HepG2 (cell line): ENCODE results near the gene QRICH2. TPM values are rescaled to one million over a fixed set of nuclear protein-coding genes. Genes with fewer than 3 reads are reported as not detected.

Experiments
- ATAC-seq: fragments of 200-7000 bp; cut with Tn5 transposase; 3 replicates; pipeline ENCODE4 v1.9.1; 2020; ENCODE audit warnings: mild to moderate bottlenecking, moderate library complexity
- BruUV-seq: library from RNA; stranded (reverse); fragments of 400-500 nt; replicated peaks from 2 replicates; lab custom pipeline; 2021; lab: Mats Ljungman, UMichigan
- CTCF ChIA-PET: fragments of 300-600 bp; formaldehyde crosslinking; extraction: SDS; loops from one replicate; lab custom pipeline; 2021; ENCODE audit warnings: low total read pairs, inconsistent platforms, low intra/inter-chr PET ratio; lab: Yijun Ruan, JAX
- POLR2A ChIA-PET: fragments of 350-600 bp; sonication (Branson Sonifier 250); formaldehyde crosslinking; loops from one replicate; lab custom pipeline; 2020; ENCODE audit warnings: antibody characterized with exemption, inconsistent platforms; lab: Yijun Ruan, JAX
- DNase-seq: peaks from one replicate; pipeline ENCODE4 v3.0.0-alpha.2; 2015; ENCODE audit warnings: low spot score
- FAIRE-seq: peaks from 3 replicates; lab custom pipeline; 2011; peaks lifted over from hg19 to GRCh38; lab: Jason Lieb, UNC
- H2AFZ ChIP-seq: one replicate; pipeline ENCODE4 v1.6.1; 2011; ENCODE audit warnings: low read length, inconsistent platforms
- H3K27ac ChIP-seq: fragments of 300-600 bp; 3 replicates; pipeline ENCODE4 v1.8.0; 2011; ENCODE audit warnings: mixed run types, mild to moderate bottlenecking, mixed read lengths, low read length, inconsistent platforms; ENCODE audit not compliant: insufficient read depth; ENCODE audit errors: extremely low read length
- H3K27me3 ChIP-seq, 2 experiments: fragments of 200-600 bp in 1 of 2; 2 replicates in 1 of 2; 3 replicates in 1 of 2; pipeline versions ENCODE4 v1.6.0 to v1.8.0; 2011; ENCODE audit warnings: low read length in 2 of 2, mild to moderate bottlenecking in 2 of 2, moderate library complexity in 2 of 2, inconsistent platforms in 1 of 2; ENCODE audit not compliant: insufficient read depth in 2 of 2, control insufficient read depth in 1 of 2
- H3K36me3 ChIP-seq, 2 experiments: fragments of 200-600 bp in 1 of 2; replicated peaks in 1 of 2; 2 replicates in 1 of 2; 3 replicates in 1 of 2; pipeline versions ENCODE4 v1.5.1 to v1.8.0; 2011; ENCODE audit warnings: low read length in 2 of 2, inconsistent platforms in 1 of 2; ENCODE audit not compliant: insufficient read depth in 2 of 2, control insufficient read depth in 1 of 2
- H3K4me1 ChIP-seq: 2 replicates; pipeline ENCODE4 v1.5.1; 2012; ENCODE audit warnings: low read length, inconsistent platforms; ENCODE audit not compliant: insufficient read depth
- H3K4me2 ChIP-seq: 2 replicates; pipeline ENCODE4 v1.6.0; 2011; ENCODE audit warnings: low read depth, low read length, inconsistent platforms
- H3K4me3 ChIP-seq, 3 experiments: fragments of 200-600 bp in 1 of 3; sonication (generic), shearing (Covaris generic) in 1 of 3; replicated peaks in 1 of 3; 2 replicates each; pipeline ENCODE4 v1.5.1; 2011 to 2016; ENCODE audit warnings: low read length in 3 of 3, inconsistent platforms in 2 of 3, low read depth in 2 of 3, mild to moderate bottlenecking in 2 of 3, control low read depth in 1 of 3, mixed read lengths in 1 of 3; ENCODE audit not compliant: insufficient read depth in 1 of 3
- H3K79me2 ChIP-seq: one replicate; pipeline ENCODE4 v1.6.1; 2011; ENCODE audit warnings: low read length, inconsistent platforms; ENCODE audit not compliant: insufficient read depth
- H3K9ac ChIP-seq: 2 replicates; pipeline ENCODE4 v1.6.0; 2011; ENCODE audit warnings: mild to moderate bottlenecking, low read depth, low read length, inconsistent platforms; ENCODE audit not compliant: insufficient read depth
- H3K9me3 ChIP-seq: 2 replicates; pipeline ENCODE4 v1.5.1; 2012; ENCODE audit warnings: mild to moderate bottlenecking, low read length
- H4K20me1 ChIP-seq: 2 replicates; pipeline ENCODE4 v1.6.0; 2011; ENCODE audit warnings: inconsistent platforms, mild to moderate bottlenecking, low read length, moderate library complexity; ENCODE audit not compliant: insufficient read depth
- KAT7 ChIP-seq: IDR thresholded peaks from 2 replicates; pipeline ENCODE4 v1.6.1; 2018; ENCODE audit warnings: borderline replicate concordance, missing compliant biosample characterization
- NFKB2 ChIP-seq: sonication (generic); formaldehyde crosslinking; IDR thresholded peaks from 2 replicates; pipeline ENCODE4 v1.4.0; 2020; ENCODE audit warnings: missing genetic modification reagents, borderline replicate concordance
- ZKSCAN1 ChIP-seq: fragments of 150-350 bp; IDR thresholded peaks from 2 replicates; pipeline ENCODE4 v1.6.1; 2014; ENCODE audit warnings: low read length
- ZNF687 ChIP-seq: sonication (generic); formaldehyde crosslinking; IDR thresholded peaks from 2 replicates; pipeline ENCODE4 v1.5.1; 2020; ENCODE audit warnings: mild to moderate bottlenecking, missing genetic modification reagents, moderate library complexity
- WGBS: methylation state at CpG from one replicate; pipeline ENCODE4 v1.1.6; 2017; ENCODE audit warnings: low lambda C conversion rate; 5-methylcytosine and 5-hydroxymethylcytosine counted together
- in situ Hi-C: cut with HindIII; loops from 2 replicates; pipeline ENCODE4 v1.10.0; 2017; ENCODE audit warnings: low pct_unique_long_range_greater_than_20kb; ENCODE audit not compliant: extremely low pct_ligation_motif_present
- intact Hi-C: fragments of 100-400 bp; cut with micrococcal nuclease; formaldehyde crosslinking; loops from one replicate; pipeline ENCODE4 v1.10.0; 2022; ENCODE audit not compliant: unreplicated experiment
- polyA plus RNA-seq, 8 experiments: library from polyadenylated mRNA; depleted of rRNA in 3 of 8; stranded (reverse) in 7 of 8; unstranded in 1 of 8; fragments of >200 nt; fragmentation: Illumina TruSeq in 4 of 8; extraction: Trizol in 4 of 8; gene quantifications; 2 replicates each; pipeline versions ENCODE4 v1.2.1 to v1.2.3, GENCODE V29; 2011 to 2016; ENCODE audit warnings: low read depth in 4 of 8, missing spikeins in 1 of 8, mixed read lengths in 1 of 8; ENCODE audit not compliant: insufficient read depth in 1 of 8
- total RNA-seq, 5 experiments: library from RNA; depleted of rRNA; stranded (reverse); fragments of >200 nt; fragmentation: Illumina TruSeq; extraction: Trizol; gene quantifications; 2 replicates each; pipeline ENCODE4 v1.2.3, GENCODE V29; 2016; ENCODE audit warnings: low read depth in 1 of 5

Gene QRICH2
- total and polyA plus RNA-seq, 2 of the 13 experiments (the other 11 are each of a cell fraction or from before 2014, with no cell fraction given): 3.7 to 5.7 TPM

GRCh38 chr17:76254275-76254674 lies 53.8 kb downstream of the QRICH2 start:
- no peaks in the 10 kb centered on the region for H3K27me3 ChIP-seq
- H3K36me3 ChIP-seq: no peaks in the 10 kb centered on the region
- H3K4me2 ChIP-seq: no peak overlapping the region
- ChIA-PET CTCF (no interaction called here), POLR2A (no interaction called here)
- peaks cover 74% of the 10 kb centered on the region for H3K4me1 ChIP-seq
- DNase-seq: no peak
- no TSS peak for BruUV-seq
- H3K27ac ChIP-seq: no peak overlapping the region
- intact Hi-C loops: no loop called here
- no peak overlapping the region for H2AFZ ChIP-seq
- no peaks in the 10 kb centered on the region for H4K20me1 ChIP-seq
- no peak for ATAC-seq
- no peak for FAIRE-seq
- 93% methylated on average over 5 of the region's 5 CpGs for WGBS
- no peaks in the 10 kb centered on the region for H3K9me3 ChIP-seq
- TF ChIP-seq ZNF687 (no peak), ZKSCAN1 (peak; percentile 75; the same call in 1 of the 2 replicates)
- H3K9ac ChIP-seq: no peak overlapping the region
- H3K4me3 ChIP-seq: no peak overlapping the region
- in situ Hi-C loops: no loop called here
- no peaks in the 10 kb centered on the region for H3K79me2 ChIP-seq

GRCh38 chr17:76253841-76254240 lies 54.2 kb downstream of the QRICH2 start:
- no peak for FAIRE-seq
- Histone ChIP-seq H3K36me3 (no peaks in the 10 kb centered on the region), H3K4me3 (no peak overlapping the region), H3K79me2 (no peaks in the 10 kb centered on the region), H3K27ac (no peak overlapping the region), H3K9me3 (no peaks in the 10 kb centered on the region), H3K4me2 (no peak overlapping the region), H3K9ac (no peak overlapping the region), H4K20me1 (no peaks in the 10 kb centered on the region), H2AFZ (no peak overlapping the region), H3K27me3 (no peaks in the 10 kb centered on the region), H3K4me1 (peaks cover 74% of the 10 kb centered on the region)
- CTCF ChIA-PET: no interaction called here
- no peak for ATAC-seq
- 88% methylated on average over 7 of the region's 7 CpGs for WGBS
- POLR2A ChIA-PET: no interaction called here
- in situ Hi-C loops: no loop called here
- intact Hi-C loops: no loop called here
- no TSS peak for BruUV-seq
- no peak for DNase-seq
- no peak for TF ChIP-seq NFKB2 (CRISPR knock-in tag)
- TF ChIP-seq KAT7: no peak
